Measurements from ENCODE around the gene ACTG1. TPM values are rescaled to one million over a fixed set of nuclear protein-coding genes. Genes with fewer than 3 reads are reported as not detected.

The ACTG1 gene
- total RNA-seq, 1 donor from 2014 or later, result 3,623 TPM

GRCh38 chr17:81551458-81552243 is 39.1 kb upstream of the ACTG1 start:
- no peak for TF ChIP-seq CTCF (IDR thresholded peaks at IDR 0.05; ENCODE audit: insufficient read depth, low read length, severe bottlenecking)
- peaks cover 23% of the 10 kb centered on the region for H3K36me3 ChIP-seq (ENCODE audit: control insufficient read depth, insufficient read depth, low read length)
- FAIRE-seq (no peak), DNase-seq (ENCODE audit: low read depth) (no peak)
- peak overlapping the region; percentile 77 for H3K4me3 ChIP-seq (ENCODE audit: low read depth, low read length)
- no peaks in the 10 kb centered on the region for H3K27me3 ChIP-seq (ENCODE audit: control insufficient read depth, insufficient read depth, low read length)

- FAIRE-seq, result no peak
- Histone ChIP-seq H3K36me3 (ENCODE audit: control insufficient read depth, insufficient read depth, low read length) (peaks cover 29% of the 10 kb centered on the region), H3K27me3 (ENCODE audit: control insufficient read depth, insufficient read depth, low read length) (no peaks in the 10 kb centered on the region), H3K4me3 (ENCODE audit: low read depth, low read length) (peak overlapping the region; percentile 77)
- no peak for DNase-seq (ENCODE audit: low read depth)
- no peak for TF ChIP-seq CTCF (IDR thresholded peaks at IDR 0.05; ENCODE audit: insufficient read depth, low read length, severe bottlenecking)
Measured at GRCh38 chr17:81550830-81551457, 38.3 kb upstream of the ACTG1 start.

- no peak for FAIRE-seq
- DNase-seq (ENCODE audit: low read depth), result no peak
- Histone ChIP-seq H3K36me3 (ENCODE audit: control insufficient read depth, insufficient read depth, low read length) (peaks cover 33% of the 10 kb centered on the region), H3K4me3 (ENCODE audit: low read depth, low read length) (no peak overlapping the region), H3K27me3 (ENCODE audit: control insufficient read depth, insufficient read depth, low read length) (no peaks in the 10 kb centered on the region)
- TF ChIP-seq CTCF (IDR thresholded peaks at IDR 0.05; ENCODE audit: insufficient read depth, low read length, severe bottlenecking), result no peak
Measured at GRCh38 chr17:81550285-81550684, 37.7 kb upstream of the ACTG1 start.

GRCh38 chr17:81549826-81550225 is 37.2 kb upstream of the ACTG1 start:
- no peak for FAIRE-seq
- H3K36me3 ChIP-seq (ENCODE audit: control insufficient read depth, insufficient read depth, low read length), result peaks cover 36% of the 10 kb centered on the region
- DNase-seq (ENCODE audit: low read depth), result no peak
- no peaks in the 10 kb centered on the region for H3K27me3 ChIP-seq (ENCODE audit: control insufficient read depth, insufficient read depth, low read length)
- TF ChIP-seq CTCF (IDR thresholded peaks at IDR 0.05; ENCODE audit: insufficient read depth, low read length, severe bottlenecking), result no peak
- H3K4me3 ChIP-seq (ENCODE audit: low read depth, low read length), result no peak overlapping the region

- TF ChIP-seq CTCF (IDR thresholded peaks at IDR 0.05; ENCODE audit: insufficient read depth, low read length, severe bottlenecking), result no peak
- Histone ChIP-seq H3K36me3 (ENCODE audit: control insufficient read depth, insufficient read depth, low read length) (peaks cover 39% of the 10 kb centered on the region), H3K4me3 (ENCODE audit: low read depth, low read length) (no peak overlapping the region), H3K27me3 (ENCODE audit: control insufficient read depth, insufficient read depth, low read length) (no peaks in the 10 kb centered on the region)
- FAIRE-seq (no peak), DNase-seq (ENCODE audit: low read depth) (no peak)
Measured at GRCh38 chr17:81549031-81549557, 36.5 kb upstream of the ACTG1 start.
